WTC11 (cell line): ENCODE results near the gene CLIP1. TPM values are rescaled to one million over a fixed set of nuclear protein-coding genes. Genes with fewer than 3 reads are reported as not detected.
"Not testable (repeated sequence)": the region's sequence is repeated elsewhere in the genome, so short reads cannot be mapped to it uniquely, and the experiment has no call there.

ENCODE experiments used
- ATAC-seq: fragments of 200-7000 bp; cut with Tn5 transposase; 2 replicates; pipeline ENCODE4 v1.10.0; 2021; ENCODE audit warnings: mild to moderate bottlenecking, moderate library complexity
- CTCF ChIA-PET: fragments of 300-600 bp; sonication (Branson Sonifier 250); formaldehyde crosslinking; loops from one replicate; lab custom pipeline; 2021; ENCODE audit warnings: antibody characterized with exemption; lab: Charles Lee
- POLR2A ChIA-PET: fragments of 350-600 bp; sonication (Branson Sonifier 250); formaldehyde crosslinking; loops from one replicate; lab custom pipeline; 2021; ENCODE audit warnings: antibody characterized with exemption; lab: Charles Lee
- DNase-seq: peaks from one replicate; pipeline ENCODE4 v3.0.0; 2021; ENCODE audit warnings: low spot score
- H3K27ac Mint-ChIP-seq: 2 replicates; pipeline ENCODE4 v1.8.0; 2021; ENCODE audit warnings: mixed read lengths
- H3K27me3 Mint-ChIP-seq: 2 replicates; pipeline ENCODE4 v1.8.0; 2021; ENCODE audit warnings: low read depth, mild to moderate bottlenecking, moderate library complexity, mixed read lengths
- H3K36me3 Mint-ChIP-seq: 2 replicates; pipeline ENCODE4 v1.8.0; 2021; ENCODE audit warnings: mixed read lengths
- H3K4me1 Mint-ChIP-seq: 2 replicates; pipeline ENCODE4 v1.8.0; 2022; ENCODE audit warnings: mixed read lengths
- H3K4me3 Mint-ChIP-seq: 2 replicates; pipeline ENCODE4 v1.8.0; 2021; ENCODE audit warnings: mild to moderate bottlenecking, moderate library complexity, mixed read lengths
- H3K9me3 Mint-ChIP-seq: 2 replicates; pipeline ENCODE4 v1.8.0; 2021; ENCODE audit warnings: mixed read lengths
- CREM ChIP-seq: sonication (generic); formaldehyde crosslinking; IDR thresholded peaks from 2 replicates; pipeline ENCODE4 v1.8.1; 2022; ENCODE audit warnings: mild to moderate bottlenecking, missing genetic modification reagents, moderate library complexity
- E2F1 ChIP-seq: sonication (generic); formaldehyde crosslinking; IDR thresholded peaks from 2 replicates; pipeline ENCODE4 v1.8.0; 2022; ENCODE audit warnings: mild to moderate bottlenecking, missing genetic modification reagents
- ETV6 ChIP-seq: sonication (generic); formaldehyde crosslinking; IDR thresholded peaks from 2 replicates; pipeline ENCODE4 v1.8.1; 2022; ENCODE audit warnings: mild to moderate bottlenecking, missing genetic modification reagents
- HMGXB4 ChIP-seq: sonication (generic); formaldehyde crosslinking; IDR thresholded peaks from 2 replicates; pipeline ENCODE4 v1.8.1; 2023; ENCODE audit warnings: mild to moderate bottlenecking, moderate library complexity, missing genetic modification reagents
- MAX ChIP-seq: sonication (generic); formaldehyde crosslinking; IDR thresholded peaks from 2 replicates; pipeline ENCODE4 v1.8.0; 2022; ENCODE audit warnings: mild to moderate bottlenecking, missing genetic modification reagents
- NFE2L1 ChIP-seq: sonication (generic); formaldehyde crosslinking; IDR thresholded peaks from 2 replicates; pipeline ENCODE4 v1.8.1; 2023; ENCODE audit warnings: missing genetic modification reagents
- NR1H2 ChIP-seq: sonication (generic); formaldehyde crosslinking; IDR thresholded peaks from 2 replicates; pipeline ENCODE4 v1.9.0; 2021; ENCODE audit warnings: mild to moderate bottlenecking, moderate library complexity, missing genetic modification reagents
- NR3C1 ChIP-seq: sonication (generic); formaldehyde crosslinking; conservative IDR thresholded peaks from 2 replicates; pipeline ENCODE4 v1.8.1; 2023; ENCODE audit warnings: low read depth, mild to moderate bottlenecking, missing genetic modification reagents
- TEAD1 ChIP-seq: sonication (generic); formaldehyde crosslinking; IDR thresholded peaks from 2 replicates; pipeline ENCODE4 v1.8.0; 2022; ENCODE audit warnings: mild to moderate bottlenecking, missing genetic modification reagents
- ZNF219 ChIP-seq: sonication (generic); formaldehyde crosslinking; IDR thresholded peaks from 2 replicates; pipeline ENCODE4 v1.8.0; 2023; ENCODE audit warnings: missing genetic modification reagents, mild to moderate bottlenecking, borderline replicate concordance
- ZNF317 ChIP-seq: sonication (generic); formaldehyde crosslinking; IDR thresholded peaks from 2 replicates; pipeline ENCODE4 v1.8.1; 2023; ENCODE audit warnings: low read depth, mild to moderate bottlenecking, moderate library complexity, missing genetic modification reagents, borderline replicate concordance
- ZNF425 ChIP-seq: fragments of 250-450 bp; sonication (Bioruptor Pico); conservative IDR thresholded peaks from 2 replicates; pipeline ENCODE4 v1.9.0; 2021; ENCODE audit warnings: mild to moderate bottlenecking
- ZNF512 ChIP-seq: sonication (generic); formaldehyde crosslinking; IDR thresholded peaks from 2 replicates; pipeline ENCODE4 v1.8.1; 2022; ENCODE audit warnings: missing genetic modification reagents, borderline replicate concordance
- ZNF671 ChIP-seq: fragments of 250-450 bp; sonication (Bioruptor Pico); IDR thresholded peaks from 2 replicates; pipeline ENCODE4 v1.8.0; 2021; ENCODE audit warnings: mild to moderate bottlenecking
- total RNA-seq: library from RNA; stranded (reverse); gene quantifications from 3 replicates; pipeline ENCODE4 v1.2.3, GENCODE V29; 2021

Gene CLIP1
- total RNA-seq, 1 experiment from 2014 or later: 24.9 TPM

- H3K9me3 Mint-ChIP-seq, H3K4me1 Mint-ChIP-seq, H3K27ac Mint-ChIP-seq, DNase-seq, CTCF ChIA-PET, ATAC-seq, H3K4me3 Mint-ChIP-seq, H3K27me3 Mint-ChIP-seq: not testable (repeated sequence)
- POLR2A ChIA-PET: interaction anchor here (1.0 kb wide), 1 partner anchor 33 kb away, joined by 4 read pairs; the partner anchor contains the start of gene DIABLO
- H3K36me3 Mint-ChIP-seq: peaks cover 38% of the 10 kb centered on the region
Observed at GRCh38 chr12:122258939-122259338, 163.5 kb downstream of the CLIP1 start.

- not testable (repeated sequence) for H3K4me3 Mint-ChIP-seq
- POLR2A ChIA-PET: interaction anchor here (1.0 kb wide), 1 partner anchor 32 kb away, joined by 4 read pairs; the partner anchor contains the start of gene DIABLO
Observed at GRCh38 chr12:122258462-122258861, 164.0 kb downstream of the CLIP1 start.

GRCh38 chr12:122250536-122250935 is 171.9 kb downstream of the CLIP1 start:
- CTCF ChIA-PET: no interaction called here
- Mint-ChIP-seq H3K27me3 (no peaks in the 10 kb centered on the region), H3K9me3 (no peaks in the 10 kb centered on the region), H3K27ac (no peak overlapping the region), H3K4me1 (no peaks in the 10 kb centered on the region), H3K4me3 (no peak overlapping the region), H3K36me3 (peaks cover 13% of the 10 kb centered on the region; the same call in 1 of the 2 replicates)
- ATAC-seq (no peak), DNase-seq (no peak)
- TF ChIP-seq NR3C1 (CRISPR knock-in tag) (no peak), CREM (CRISPR knock-in tag) (no peak), ZNF671 (CRISPR knock-in tag) (no peak), ZNF219 (CRISPR knock-in tag) (no peak), TEAD1 (CRISPR knock-in tag) (no peak), NFE2L1 (no peak), NR1H2 (CRISPR knock-in tag) (no peak), MAX (CRISPR knock-in tag) (no peak), ZNF512 (CRISPR knock-in tag) (no peak), ZNF317 (CRISPR knock-in tag) (no peak), HMGXB4 (no peak), ETV6 (CRISPR knock-in tag) (no peak), E2F1 (CRISPR knock-in tag) (no peak), ZNF425 (CRISPR knock-in tag) (no peak)
- POLR2A ChIA-PET: no interaction called here

More at GRCh38 chr12:122258462-122258861, 164.0 kb downstream of the CLIP1 start:
- H3K9me3 Mint-ChIP-seq, H3K27ac Mint-ChIP-seq, H3K4me1 Mint-ChIP-seq, CTCF ChIA-PET, ATAC-seq, DNase-seq, H3K27me3 Mint-ChIP-seq: not testable (repeated sequence)
- peaks cover 35% of the 10 kb centered on the region for H3K36me3 Mint-ChIP-seq
